ENCODE measurements around the gene GLYATL1B.
"Not testable (repeated sequence)": the region's sequence is repeated elsewhere in the genome, so short reads cannot be mapped to it uniquely, and the experiment has no call there.

DNA sequence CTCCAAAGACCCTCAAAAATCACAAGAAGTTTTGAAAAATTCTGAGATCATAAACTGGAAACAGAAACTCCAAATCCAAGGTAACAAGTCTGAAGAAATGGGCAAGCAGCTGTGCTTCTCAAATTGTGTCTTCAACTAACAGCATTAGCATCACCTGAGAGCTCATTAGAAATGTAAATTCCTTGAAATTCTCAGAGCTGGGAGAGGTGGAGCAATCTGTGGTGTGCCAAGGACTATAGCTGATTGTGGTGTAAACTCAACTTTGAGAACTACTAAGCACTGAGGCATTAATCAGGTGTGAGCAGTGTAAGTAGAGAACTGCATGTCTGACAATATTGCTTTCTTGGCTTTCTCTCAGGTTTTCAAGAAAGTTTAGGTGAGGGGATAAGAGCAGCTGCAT lies 7.5 kb downstream of the GLYATL1B start:
- not testable (repeated sequence) for TF ChIP-seq POLR2A (IDR thresholded peaks at IDR 0.05; ENCODE audit: low read length); GATA1 (IDR thresholded peaks at IDR 0.05; ENCODE audit: low read depth, low read length)

Data from erythroblast (primary cell).